BJ (cell line): ENCODE measurements around the gene CDC34. TPM values are rescaled to one million over a fixed set of nuclear protein-coding genes. Genes with fewer than 3 reads are reported as not detected.
"Not testable (repeated sequence)": the region's sequence is repeated elsewhere in the genome, so short reads cannot be mapped to it uniquely, and the experiment has no call there.

Experiments
- CTCF ChIA-PET: fragments of 350-600 bp; formaldehyde crosslinking; extraction: SDS; loops from one replicate; lab custom pipeline; 2021; ENCODE audit warnings: antibody characterized with exemption, inconsistent platforms; lab: Yijun Ruan, JAX
- POLR2A ChIA-PET: fragments of 300-600 bp; sonication (Branson Sonifier 250); formaldehyde crosslinking; extraction: SDS; loops from one replicate; lab custom pipeline; 2021; ENCODE audit warnings: antibody characterized with exemption; lab: Charles Lee
- DNase-seq: peaks from one replicate; pipeline ENCODE4 v3.0.0-alpha.2; 2011; ENCODE audit warnings: low read depth
- H3K27me3 ChIP-seq: 2 replicates; pipeline ENCODE4 v1.6.0; 2011; ENCODE audit warnings: low read length; ENCODE audit not compliant: control insufficient read depth, insufficient read depth
- H3K36me3 ChIP-seq: 2 replicates; pipeline ENCODE4 v1.5.1; 2011; ENCODE audit warnings: low read length; ENCODE audit not compliant: control insufficient read depth, insufficient read depth
- H3K4me3 ChIP-seq: 2 replicates; pipeline ENCODE4 v1.5.1; 2011; ENCODE audit warnings: low read depth, mild to moderate bottlenecking, control low read depth, low read length
- polyA plus RNA-seq: library from polyadenylated mRNA; depleted of rRNA; stranded (reverse); fragments of >200 nt; gene quantifications from 2 replicates; pipeline ENCODE4 v1.2.3, GENCODE V29; 2011
- TF ChIP-seq, protein P1 (sequence below): IDR thresholded peaks from 2 replicates; pipeline ENCODE4 v1.5.1; 2011; ENCODE audit warnings: low read depth, mild to moderate bottlenecking, control low read depth, inconsistent platforms, low read length, moderate library complexity; ENCODE audit not compliant: insufficient read depth

The CDC34 gene
- polyA plus RNA-seq, 1 experiment, result 75.2 TPM

DNA sequence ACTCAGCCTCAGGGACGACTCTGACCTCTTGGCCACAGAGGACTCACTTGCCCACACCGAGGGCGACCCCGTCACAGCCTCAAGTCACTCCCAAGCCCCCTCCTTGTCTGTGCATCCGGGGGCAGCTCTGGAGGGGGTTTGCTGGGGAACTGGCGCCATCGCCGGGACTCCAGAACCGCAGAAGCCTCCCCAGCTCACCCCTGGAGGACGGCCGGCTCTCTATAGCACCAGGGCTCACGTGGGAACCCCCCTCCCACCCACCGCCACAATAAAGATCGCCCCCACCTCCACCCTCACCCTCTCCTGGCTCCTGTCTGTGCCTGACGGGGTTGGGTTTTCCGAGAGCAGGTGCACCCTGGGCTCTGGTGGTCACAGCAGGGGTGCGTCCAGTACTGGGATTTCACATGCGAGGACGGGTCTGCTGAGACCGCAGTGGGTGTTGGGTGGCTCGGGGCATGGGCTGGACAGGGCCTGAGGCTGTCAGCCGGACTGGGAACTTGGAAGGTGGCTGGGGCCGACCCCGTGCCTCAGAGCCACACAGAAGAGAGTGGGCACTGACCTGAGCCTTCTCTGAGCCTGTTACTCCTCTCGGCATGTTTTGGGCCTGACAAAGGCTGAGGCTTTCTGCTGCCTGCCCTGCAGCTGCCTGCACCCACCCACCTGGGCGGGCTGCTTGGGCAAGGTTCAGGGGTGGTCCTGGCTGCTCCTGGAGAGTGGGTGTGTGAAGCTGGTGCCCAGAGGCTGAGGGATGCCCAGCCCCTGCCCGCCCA is 51.8 kb downstream of the CDC34 start:
- no peak overlapping the region for H3K4me3 ChIP-seq
- H3K36me3 ChIP-seq, result peaks cover 19% of the 10 kb centered on the region
- no peak for DNase-seq
- TF ChIP-seq, protein P1, sequence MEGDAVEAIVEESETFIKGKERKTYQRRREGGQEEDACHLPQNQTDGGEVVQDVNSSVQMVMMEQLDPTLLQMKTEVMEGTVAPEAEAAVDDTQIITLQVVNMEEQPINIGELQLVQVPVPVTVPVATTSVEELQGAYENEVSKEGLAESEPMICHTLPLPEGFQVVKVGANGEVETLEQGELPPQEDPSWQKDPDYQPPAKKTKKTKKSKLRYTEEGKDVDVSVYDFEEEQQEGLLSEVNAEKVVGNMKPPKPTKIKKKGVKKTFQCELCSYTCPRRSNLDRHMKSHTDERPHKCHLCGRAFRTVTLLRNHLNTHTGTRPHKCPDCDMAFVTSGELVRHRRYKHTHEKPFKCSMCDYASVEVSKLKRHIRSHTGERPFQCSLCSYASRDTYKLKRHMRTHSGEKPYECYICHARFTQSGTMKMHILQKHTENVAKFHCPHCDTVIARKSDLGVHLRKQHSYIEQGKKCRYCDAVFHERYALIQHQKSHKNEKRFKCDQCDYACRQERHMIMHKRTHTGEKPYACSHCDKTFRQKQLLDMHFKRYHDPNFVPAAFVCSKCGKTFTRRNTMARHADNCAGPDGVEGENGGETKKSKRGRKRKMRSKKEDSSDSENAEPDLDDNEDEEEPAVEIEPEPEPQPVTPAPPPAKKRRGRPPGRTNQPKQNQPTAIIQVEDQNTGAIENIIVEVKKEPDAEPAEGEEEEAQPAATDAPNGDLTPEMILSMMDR, result no peak
- no peaks in the 10 kb centered on the region for H3K27me3 ChIP-seq
- ChIA-PET CTCF (interaction anchor here (0.8 to 4.6 kb wide), 16 partner anchors 7 to 186 kb away, joined by 3 to 53 read pairs (median 6); partner anchors contain the start of genes CDC34, POLRMT and RNF126), POLR2A (no interaction called here)

DNA sequence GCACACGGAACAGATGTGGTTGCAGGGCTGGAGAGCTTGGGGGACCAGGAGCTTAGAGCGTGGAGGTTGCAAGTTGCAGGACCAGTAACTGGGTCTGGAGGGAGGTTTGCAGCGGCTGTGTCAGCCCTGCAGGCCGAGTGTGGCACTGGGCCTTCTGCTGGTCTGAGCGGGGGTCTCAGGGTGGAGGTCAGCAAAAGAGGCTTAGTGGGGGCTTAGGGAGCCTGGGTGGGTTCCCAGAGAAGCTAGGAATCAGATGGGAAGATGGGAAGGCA is 52.3 kb downstream of the CDC34 start:
- ChIA-PET CTCF (interaction anchor here (0.8 to 4.6 kb wide), 21 partner anchors 8 to 186 kb away, joined by 3 to 53 read pairs (median 5); partner anchors contain the start of genes CDC34, POLRMT and RNF126), POLR2A (no interaction called here)
- no peak for DNase-seq
- no peaks in the 10 kb centered on the region for H3K27me3 ChIP-seq
- TF ChIP-seq, protein P1, result no peak
- H3K4me3 ChIP-seq, result no peak overlapping the region
- peaks cover 19% of the 10 kb centered on the region for H3K36me3 ChIP-seq

DNA sequence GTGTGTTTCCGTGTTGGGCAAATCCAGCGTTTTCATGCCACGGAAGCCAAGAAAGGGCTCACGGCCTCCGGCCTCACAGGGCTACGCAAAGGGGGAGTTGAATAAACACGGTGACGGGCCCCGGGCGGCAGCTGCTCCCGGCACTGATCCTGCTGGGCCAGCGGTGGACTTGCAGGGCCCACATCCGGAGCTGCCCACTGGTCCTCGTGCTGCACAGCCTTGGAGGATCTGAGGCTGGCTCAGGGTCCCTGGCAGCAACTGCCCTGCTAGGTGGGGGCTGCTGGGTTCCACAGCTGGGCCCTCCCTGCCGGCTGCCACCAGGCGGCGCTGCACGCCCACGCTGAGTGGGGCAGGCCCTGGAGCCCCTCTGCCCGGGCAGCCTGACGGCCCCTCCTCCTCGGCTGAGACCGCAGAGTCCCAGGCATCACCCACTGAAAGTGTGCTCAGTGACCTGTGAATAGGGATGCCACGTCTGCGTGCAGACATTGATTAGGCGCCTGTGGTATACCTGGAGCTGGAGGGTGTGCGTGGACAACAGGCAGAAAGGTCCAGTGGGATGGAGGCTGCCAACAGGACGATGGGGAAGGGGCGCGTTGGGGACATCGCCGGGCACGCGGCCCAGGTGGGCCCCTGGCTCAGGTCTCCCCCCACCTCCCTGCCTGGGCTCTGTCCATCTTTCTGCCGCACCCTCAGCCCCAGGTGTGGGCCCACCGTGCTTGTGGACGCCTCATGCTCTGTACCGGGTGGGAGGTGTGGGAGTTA is 52.9 kb downstream of the CDC34 start:
- DNase-seq, result no peak
- no peaks in the 10 kb centered on the region for H3K27me3 ChIP-seq
- POLR2A ChIA-PET, result no interaction called here
- no peak overlapping the region for H3K4me3 ChIP-seq
- peaks cover 17% of the 10 kb centered on the region for H3K36me3 ChIP-seq
- TF ChIP-seq, protein P1, result peak; percentile 89
- CTCF ChIA-PET, result interaction anchor here (0.5 to 4.6 kb wide), 23 partner anchors 8 to 185 kb away, joined by 3 to 53 read pairs (median 5); partner anchors contain the start of genes CDC34, POLRMT and RNF126

DNA sequence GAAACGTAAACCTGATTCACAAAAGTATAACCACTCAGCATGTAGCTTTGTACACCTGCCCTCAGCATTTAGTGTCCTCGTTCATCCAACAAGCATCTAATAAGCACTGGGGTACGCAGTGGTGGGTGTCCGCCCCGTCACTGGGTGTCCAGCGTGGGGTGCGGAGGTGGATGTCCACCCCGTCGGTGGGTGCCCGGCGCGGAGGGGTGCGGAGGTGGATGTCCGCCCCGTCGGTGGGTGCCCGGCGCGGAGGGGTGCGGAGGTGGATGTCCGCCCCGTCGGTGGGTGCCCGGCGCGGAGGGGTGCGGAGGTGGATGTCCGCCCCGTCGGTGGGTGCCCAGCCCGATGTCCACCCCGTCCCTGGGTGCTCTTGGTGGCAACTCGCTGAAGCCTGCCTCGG is 53.6 kb downstream of the CDC34 start:
- peaks cover 15% of the 10 kb centered on the region for H3K36me3 ChIP-seq
- DNase-seq, H3K27me3 ChIP-seq, H3K4me3 ChIP-seq, POLR2A ChIA-PET: not testable (repeated sequence)
- CTCF ChIA-PET, result interaction anchor here (0.5 to 4.6 kb wide), 15 partner anchors 9 to 156 kb away, joined by 3 to 53 read pairs (median 5); partner anchors contain the start of genes POLRMT and RNF126

DNA sequence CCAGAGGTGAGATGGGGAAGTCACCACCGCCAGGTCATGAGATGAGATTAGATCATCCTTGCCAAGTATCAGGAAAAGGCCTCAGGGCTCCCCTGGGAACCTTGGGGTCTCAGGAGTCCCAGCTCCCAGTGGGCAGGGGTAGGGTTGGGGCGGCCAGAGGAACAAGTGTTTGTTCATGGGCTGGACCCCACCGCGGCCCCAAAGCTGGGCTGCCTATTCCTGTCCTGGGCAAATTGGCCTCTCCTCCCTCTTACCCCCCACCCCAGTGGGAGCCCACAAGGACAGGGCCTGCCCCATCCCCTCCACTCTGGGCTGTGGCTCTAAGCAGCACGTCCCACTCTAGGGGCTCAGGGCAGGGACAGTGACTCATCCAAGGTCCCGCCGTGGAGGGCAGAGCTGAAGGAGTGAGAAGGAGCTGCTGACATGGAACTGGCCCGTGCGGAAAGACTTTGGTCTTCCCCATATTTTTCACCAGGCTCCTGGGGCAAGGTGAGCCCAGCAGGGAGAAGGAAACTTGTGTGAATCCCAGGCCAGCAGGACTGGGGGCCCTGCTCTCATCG is 54.1 kb downstream of the CDC34 start:
- peaks cover 15% of the 10 kb centered on the region for H3K36me3 ChIP-seq
- no peak overlapping the region for H3K4me3 ChIP-seq
- no peaks in the 10 kb centered on the region for H3K27me3 ChIP-seq
- no peak for DNase-seq
- ChIA-PET CTCF (interaction anchor here (1.2 to 4.6 kb wide), 8 partner anchors 9 to 156 kb away, joined by 3 to 53 read pairs (median 6); partner anchors contain the start of gene RNF126), POLR2A (interaction anchor here (0.6 kb wide), 1 partner anchor 13 kb away, joined by 3 read pairs; no protein-coding TSS in a partner anchor)
- TF ChIP-seq, protein P1, result no peak
